HepG2 (cell line): ENCODE data around the gene TEDC1. TPM values are rescaled to one million over a fixed set of nuclear protein-coding genes. Genes with fewer than 3 reads are reported as not detected.

ENCODE experiments used
- ELF4 ChIP-seq: sonication (generic); formaldehyde crosslinking; IDR thresholded peaks from 2 replicates; pipeline ENCODE4 v1.5.0; 2020; ENCODE audit warnings: missing genetic modification reagents, mild to moderate bottlenecking, moderate library complexity, borderline replicate concordance
- GLI4 ChIP-seq: sonication (generic); formaldehyde crosslinking; IDR thresholded peaks from 2 replicates; pipeline ENCODE4 v1.5.1; 2020; ENCODE audit warnings: missing genetic modification reagents, mild to moderate bottlenecking, moderate library complexity, borderline replicate concordance
- HNF4A ChIP-seq: sonication (generic); formaldehyde crosslinking; IDR thresholded peaks from 2 replicates; pipeline ENCODE4 v1.4.0; 2020; ENCODE audit warnings: missing genetic modification reagents
- KLF9 ChIP-seq: IDR thresholded peaks from 2 replicates; pipeline ENCODE4 v1.6.1; 2016; ENCODE audit warnings: low read depth
- MXI1 ChIP-seq: IDR thresholded peaks from 3 replicates; pipeline ENCODE4 v1.6.1; 2012; ENCODE audit warnings: low read depth, low read length, inconsistent platforms, borderline replicate concordance
- NFE2 ChIP-seq: sonication (generic); formaldehyde crosslinking; IDR thresholded peaks from 2 replicates; pipeline ENCODE4 v1.4.0; 2020; ENCODE audit warnings: missing genetic modification reagents
- NR2C2 ChIP-seq: sonication (generic); formaldehyde crosslinking; IDR thresholded peaks from 2 replicates; pipeline ENCODE4 v1.4.0; 2020; ENCODE audit warnings: missing genetic modification reagents, mild to moderate bottlenecking, moderate library complexity, borderline replicate concordance
- PAX8 ChIP-seq: sonication (generic); formaldehyde crosslinking; IDR thresholded peaks from 2 replicates; pipeline ENCODE4 v1.8.0; 2022; ENCODE audit warnings: mild to moderate bottlenecking, missing genetic modification reagents, borderline replicate concordance
- PTBP1 ChIP-seq: fragments of 200-400 bp; formaldehyde crosslinking; IDR thresholded peaks from 2 replicates; pipeline ENCODE4 v1.6.1; 2018; ENCODE audit warnings: low read length, low read depth; ENCODE audit not compliant: poor library complexity, severe bottlenecking
- RFX3 ChIP-seq: IDR thresholded peaks from 2 replicates; pipeline ENCODE4 v1.6.1; 2016; ENCODE audit warnings: missing biosample characterization, missing genetic modification reagents
- TBP ChIP-seq: sonication (generic); formaldehyde crosslinking; IDR thresholded peaks from 2 replicates; pipeline ENCODE4 v1.5.0; 2020; ENCODE audit warnings: missing genetic modification reagents
- ZEB1 ChIP-seq: IDR thresholded peaks from 2 replicates; pipeline ENCODE4 v1.6.1; 2012; ENCODE audit warnings: mild to moderate bottlenecking, low read depth, inconsistent platforms; ENCODE audit not compliant: insufficient replicate concordance
- ZNF160 ChIP-seq: sonication (generic); formaldehyde crosslinking; IDR thresholded peaks from 2 replicates; pipeline ENCODE4 v1.8.0; 2022; ENCODE audit warnings: mild to moderate bottlenecking, inconsistent platforms, missing genetic modification reagents
- ZNF3 ChIP-seq: IDR thresholded peaks from 2 replicates; pipeline ENCODE4 v1.7.0; 2017; ENCODE audit warnings: inconsistent platforms
- ZNF30 ChIP-seq: sonication (generic); formaldehyde crosslinking; IDR thresholded peaks from 2 replicates; pipeline ENCODE4 v1.5.0; 2020; ENCODE audit warnings: mild to moderate bottlenecking, missing genetic modification reagents
- ZNF451 ChIP-seq: sonication (generic); formaldehyde crosslinking; IDR thresholded peaks from 2 replicates; pipeline ENCODE4 v1.5.0; 2020; ENCODE audit warnings: mild to moderate bottlenecking, missing genetic modification reagents
- ZNF547 ChIP-seq: sonication (generic); formaldehyde crosslinking; IDR thresholded peaks from 2 replicates; pipeline ENCODE4 v1.5.1; 2020; ENCODE audit warnings: mild to moderate bottlenecking, missing genetic modification reagents
- ZNF577 ChIP-seq: sonication (generic); formaldehyde crosslinking; IDR thresholded peaks from 2 replicates; pipeline ENCODE4 v1.4.0; 2020; ENCODE audit warnings: mild to moderate bottlenecking, low read depth, missing genetic modification reagents, borderline replicate concordance
- ZNF670 ChIP-seq: sonication (generic); formaldehyde crosslinking; IDR thresholded peaks from 2 replicates; pipeline ENCODE4 v1.8.0; 2022; ENCODE audit warnings: mild to moderate bottlenecking, missing genetic modification reagents, borderline replicate concordance
- polyA plus RNA-seq, 8 experiments: library from polyadenylated mRNA; depleted of rRNA in 3 of 8; stranded (reverse) in 7 of 8; unstranded in 1 of 8; fragments of >200 nt; fragmentation: Illumina TruSeq in 4 of 8; extraction: Trizol in 4 of 8; gene quantifications; 2 replicates each; pipeline versions ENCODE4 v1.2.1 to v1.2.3, GENCODE V29; 2011 to 2016; ENCODE audit warnings: low read depth in 4 of 8, missing spikeins in 1 of 8, mixed read lengths in 1 of 8; ENCODE audit not compliant: insufficient read depth in 1 of 8
- total RNA-seq, 5 experiments: library from RNA; depleted of rRNA; stranded (reverse); fragments of >200 nt; fragmentation: Illumina TruSeq; extraction: Trizol; gene quantifications; 2 replicates each; pipeline ENCODE4 v1.2.3, GENCODE V29; 2016; ENCODE audit warnings: low read depth in 1 of 5
- TF ChIP-seq, protein P1 (sequence below): sonication (generic); formaldehyde crosslinking; IDR thresholded peaks from 2 replicates; pipeline ENCODE4 v1.5.0; 2020; ENCODE audit warnings: mild to moderate bottlenecking, low read depth, missing genetic modification reagents, borderline replicate concordance
- TF ChIP-seq, protein P2 (sequence below): sonication (generic); formaldehyde crosslinking; IDR thresholded peaks from 2 replicates; pipeline ENCODE4 v1.8.0; 2022; ENCODE audit warnings: missing genetic modification reagents, mild to moderate bottlenecking, borderline replicate concordance
- TF ChIP-seq, protein P3 (sequence below): sonication (generic); formaldehyde crosslinking; IDR thresholded peaks from 2 replicates; pipeline ENCODE4 v1.5.0; 2020; ENCODE audit warnings: mild to moderate bottlenecking, missing genetic modification reagents
- TF ChIP-seq, protein P4 (sequence below): sonication (generic); formaldehyde crosslinking; IDR thresholded peaks from 2 replicates; pipeline ENCODE4 v1.4.0; 2020; ENCODE audit warnings: missing genetic modification reagents, borderline replicate concordance

TEDC1 gene
- total and polyA plus RNA-seq, 2 of the 13 experiments (the other 11 are each of a cell fraction or from before 2014, with no cell fraction given) = 5.7 to 27.4 TPM

DNA sequence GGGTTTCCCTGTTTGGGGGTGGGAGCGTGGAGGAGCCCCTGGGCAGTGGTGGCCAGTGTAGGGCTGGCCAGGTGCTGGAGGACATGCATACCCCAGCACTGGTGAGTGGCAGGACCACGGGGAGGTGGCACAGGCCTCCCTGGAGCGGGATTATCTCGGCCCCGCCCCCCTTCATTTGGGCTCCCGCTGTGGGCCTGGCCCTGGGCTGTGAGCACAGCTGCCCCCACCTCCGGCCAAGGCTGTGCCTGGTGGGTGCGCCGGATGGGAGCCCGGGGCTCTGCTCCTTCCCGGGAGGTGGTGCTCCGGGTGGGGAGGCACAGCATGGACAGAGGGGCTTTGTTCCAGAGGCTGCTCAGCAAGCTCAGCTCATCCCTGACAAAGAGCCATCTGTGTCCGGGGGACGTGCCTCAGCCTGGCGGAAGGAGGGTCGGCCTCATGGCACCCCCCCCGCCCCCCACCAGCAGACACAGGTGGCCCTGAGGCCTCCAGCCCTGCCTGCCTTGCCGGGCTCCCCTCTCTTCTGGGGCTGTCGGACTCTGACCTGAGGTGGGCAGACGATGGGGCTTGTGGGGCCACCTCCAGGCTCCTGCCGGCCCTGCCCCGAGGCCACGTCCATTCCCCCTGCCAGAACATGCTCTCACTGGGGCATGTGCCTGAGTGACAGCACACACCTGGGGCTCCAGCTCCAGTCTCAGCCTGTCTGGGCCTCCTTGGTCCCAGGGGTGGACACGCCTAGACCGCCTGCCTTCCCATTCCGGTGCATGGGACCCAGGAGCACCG is 8.4 kb downstream of the TEDC1 start (continued):
- TF ChIP-seq ZNF160 (CRISPR knock-in tag) (no peak), ZNF3 (CRISPR knock-in tag) (no peak), RFX3 (CRISPR knock-in tag) (no peak; the same call in 1 of the 2 replicates), NR2C2 (CRISPR knock-in tag) (peak; percentile 45; the same call in 1 of the 2 replicates), PTBP1 (peak; percentile 29), MXI1 (no peak), GLI4 (CRISPR knock-in tag) (peak; percentile 46; the same call in 1 of the 2 replicates), NFE2 (CRISPR knock-in tag) (no peak), ZNF30 (CRISPR knock-in tag) (no peak), TBP (CRISPR knock-in tag) (no peak), ZNF451 (CRISPR knock-in tag) (peak; percentile 69), KLF9 (CRISPR knock-in tag) (no peak), ZNF547 (CRISPR knock-in tag) (peak; percentile 73; the same call in 1 of the 2 replicates), ZNF577 (CRISPR knock-in tag) (no peak), PAX8 (peak; percentile 49; the same call in 1 of the 2 replicates), ZEB1 (no peak), HNF4A (CRISPR knock-in tag) (peak; percentile 84), ELF4 (CRISPR knock-in tag) (no peak), ZNF670 (CRISPR knock-in tag) (no peak)
- TF ChIP-seq, protein P1, sequence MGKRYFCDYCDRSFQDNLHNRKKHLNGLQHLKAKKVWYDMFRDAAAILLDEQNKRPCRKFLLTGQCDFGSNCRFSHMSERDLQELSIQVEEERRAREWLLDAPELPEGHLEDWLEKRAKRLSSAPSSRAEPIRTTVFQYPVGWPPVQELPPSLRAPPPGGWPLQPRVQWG (CRISPR knock-in tag) = no peak
- TF ChIP-seq, protein P2, sequence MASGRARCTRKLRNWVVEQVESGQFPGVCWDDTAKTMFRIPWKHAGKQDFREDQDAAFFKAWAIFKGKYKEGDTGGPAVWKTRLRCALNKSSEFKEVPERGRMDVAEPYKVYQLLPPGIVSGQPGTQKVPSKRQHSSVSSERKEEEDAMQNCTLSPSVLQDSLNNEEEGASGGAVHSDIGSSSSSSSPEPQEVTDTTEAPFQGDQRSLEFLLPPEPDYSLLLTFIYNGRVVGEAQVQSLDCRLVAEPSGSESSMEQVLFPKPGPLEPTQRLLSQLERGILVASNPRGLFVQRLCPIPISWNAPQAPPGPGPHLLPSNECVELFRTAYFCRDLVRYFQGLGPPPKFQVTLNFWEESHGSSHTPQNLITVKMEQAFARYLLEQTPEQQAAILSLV (CRISPR knock-in tag) = peak; percentile 95; the same call in 1 of the 2 replicates
- TF ChIP-seq, protein P3, sequence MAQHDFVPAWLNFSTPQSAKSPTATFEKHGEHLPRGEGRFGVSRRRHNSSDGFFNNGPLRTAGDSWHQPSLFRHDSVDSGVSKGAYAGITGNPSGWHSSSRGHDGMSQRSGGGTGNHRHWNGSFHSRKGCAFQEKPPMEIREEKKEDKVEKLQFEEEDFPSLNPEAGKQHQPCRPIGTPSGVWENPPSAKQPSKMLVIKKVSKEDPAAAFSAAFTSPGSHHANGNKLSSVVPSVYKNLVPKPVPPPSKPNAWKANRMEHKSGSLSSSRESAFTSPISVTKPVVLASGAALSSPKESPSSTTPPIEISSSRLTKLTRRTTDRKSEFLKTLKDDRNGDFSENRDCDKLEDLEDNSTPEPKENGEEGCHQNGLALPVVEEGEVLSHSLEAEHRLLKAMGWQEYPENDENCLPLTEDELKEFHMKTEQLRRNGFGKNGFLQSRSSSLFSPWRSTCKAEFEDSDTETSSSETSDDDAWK (CRISPR knock-in tag) = no peak
- TF ChIP-seq, protein P4, sequence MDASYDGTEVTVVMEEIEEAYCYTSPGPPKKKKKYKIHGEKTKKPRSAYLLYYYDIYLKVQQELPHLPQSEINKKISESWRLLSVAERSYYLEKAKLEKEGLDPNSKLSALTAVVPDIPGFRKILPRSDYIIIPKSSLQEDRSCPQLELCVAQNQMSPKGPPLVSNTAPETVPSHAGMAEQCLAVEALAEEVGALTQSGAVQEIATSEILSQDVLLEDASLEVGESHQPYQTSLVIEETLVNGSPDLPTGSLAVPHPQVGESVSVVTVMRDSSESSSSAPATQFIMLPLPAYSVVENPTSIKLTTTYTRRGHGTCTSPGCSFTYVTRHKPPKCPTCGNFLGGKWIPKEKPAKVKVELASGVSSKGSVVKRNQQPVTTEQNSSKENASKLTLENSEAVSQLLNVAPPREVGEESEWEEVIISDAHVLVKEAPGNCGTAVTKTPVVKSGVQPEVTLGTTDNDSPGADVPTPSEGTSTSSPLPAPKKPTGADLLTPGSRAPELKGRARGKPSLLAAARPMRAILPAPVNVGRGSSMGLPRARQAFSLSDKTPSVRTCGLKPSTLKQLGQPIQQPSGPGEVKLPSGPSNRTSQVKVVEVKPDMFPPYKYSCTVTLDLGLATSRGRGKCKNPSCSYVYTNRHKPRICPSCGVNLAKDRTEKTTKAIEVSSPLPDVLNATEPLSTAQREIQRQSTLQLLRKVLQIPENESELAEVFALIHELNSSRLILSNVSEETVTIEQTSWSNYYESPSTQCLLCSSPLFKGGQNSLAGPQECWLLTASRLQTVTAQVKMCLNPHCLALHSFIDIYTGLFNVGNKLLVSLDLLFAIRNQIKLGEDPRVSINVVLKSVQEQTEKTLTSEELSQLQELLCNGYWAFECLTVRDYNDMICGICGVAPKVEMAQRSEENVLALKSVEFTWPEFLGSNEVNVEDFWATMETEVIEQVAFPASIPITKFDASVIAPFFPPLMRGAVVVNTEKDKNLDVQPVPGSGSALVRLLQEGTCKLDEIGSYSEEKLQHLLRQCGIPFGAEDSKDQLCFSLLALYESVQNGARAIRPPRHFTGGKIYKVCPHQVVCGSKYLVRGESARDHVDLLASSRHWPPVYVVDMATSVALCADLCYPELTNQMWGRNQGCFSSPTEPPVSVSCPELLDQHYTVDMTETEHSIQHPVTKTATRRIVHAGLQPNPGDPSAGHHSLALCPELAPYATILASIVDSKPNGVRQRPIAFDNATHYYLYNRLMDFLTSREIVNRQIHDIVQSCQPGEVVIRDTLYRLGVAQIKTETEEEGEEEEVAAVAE (CRISPR knock-in tag) = no peak
